Measurements from ENCODE around the gene XYLT2.

- no peak for TF ChIP-seq RAD21 (IDR thresholded peaks at IDR 0.05; ENCODE audit: low read depth)
- no peak for TF ChIP-seq EP300 (IDR thresholded peaks at IDR 0.05; ENCODE audit: borderline replicate concordance)
- TF ChIP-seq USF1 (IDR thresholded peaks at IDR 0.05): no peak
- TF ChIP-seq MAX (IDR thresholded peaks at IDR 0.05): no peak
- no peak for TF ChIP-seq FOXM1 (IDR thresholded peaks at IDR 0.05; ENCODE audit: borderline replicate concordance, low read depth)
- TF ChIP-seq YY1 (IDR thresholded peaks at IDR 0.05; ENCODE audit: low read depth): no peak
- TF ChIP-seq TCF12 (IDR thresholded peaks at IDR 0.05; ENCODE audit: low read depth): no peak
- TF ChIP-seq CEBPB (IDR thresholded peaks at IDR 0.05): no peak
- no peak for TF ChIP-seq TAF1 (IDR thresholded peaks at IDR 0.05; ENCODE audit: low read depth)
- TF ChIP-seq ZBTB7A (IDR thresholded peaks at IDR 0.05; ENCODE audit: low read depth): no peak
- no peak for TF ChIP-seq CREB1 (IDR thresholded peaks at IDR 0.05; ENCODE audit: low read depth)
These were observed 16.2 kb upstream of the XYLT2 start for GRCh38 chr17:50329716-50330115.
